Lung microvascular endothelial cell (primary cell): ENCODE results near the gene CENPU. TPM values are rescaled to one million over a fixed set of nuclear protein-coding genes. Genes with fewer than 3 reads are reported as not detected.

Source experiments
- DNase-seq, 2 donors: peaks; one replicate each; pipeline versions ENCODE4 v3.0.0 to v3.0.0-alpha.2; 2010; ENCODE audit warnings: low read depth in 2 of 2
- total RNA-seq: library from RNA; depleted of rRNA; stranded (reverse); fragments of >200 nt; gene quantifications from 2 replicates; pipeline ENCODE4 v1.2.1, GENCODE V29; 2014

Gene CENPU
- total RNA-seq, 1 donor from 2014 or later: 2.4 TPM

GRCh38 chr4:184706453-184706852 lies 27.4 kb downstream of the CENPU start:
- DNase-seq: no peak

- no peak for DNase-seq
Observed at GRCh38 chr4:184705692-184706091, 28.2 kb downstream of the CENPU start.

- DNase-seq: no peak
Observed at GRCh38 chr4:184702114-184702513, 31.8 kb downstream of the CENPU start.

GRCh38 chr4:184699941-184700340 lies 34.0 kb downstream of the CENPU start:
- DNase-seq: no peak

- DNase-seq: no peak
Observed at GRCh38 chr4:184697956-184698355, 35.9 kb downstream of the CENPU start.

GRCh38 chr4:184695178-184695896 lies 38.6 kb downstream of the CENPU start:
- no peak for DNase-seq

- no peak for DNase-seq
Observed at GRCh38 chr4:184694412-184694956, 39.4 kb downstream of the CENPU start.

- no peak for DNase-seq
Observed at GRCh38 chr4:184693056-184693455, 40.8 kb downstream of the CENPU start.

- no peak for DNase-seq
Observed at GRCh38 chr4:184689681-184690080, 44.2 kb downstream of the CENPU start.

GRCh38 chr4:184688447-184688846 lies 45.4 kb downstream of the CENPU start:
- peak; percentile 71 to 97 for DNase-seq

- no peak for DNase-seq
Observed at GRCh38 chr4:184688005-184688404, 45.9 kb downstream of the CENPU start.

GRCh38 chr4:184684491-184685189 lies 49.3 kb downstream of the CENPU start:
- DNase-seq: no peak

GRCh38 chr4:184681916-184682315 lies 52.0 kb downstream of the CENPU start:
- DNase-seq: no peak

GRCh38 chr4:184680698-184681097 lies 53.2 kb downstream of the CENPU start:
- peak in 1 of 2 donors; percentile 14 for DNase-seq

- DNase-seq: no peak
Observed at GRCh38 chr4:184675821-184676492, 57.9 kb downstream of the CENPU start.

GRCh38 chr4:184675018-184675417 lies 58.9 kb downstream of the CENPU start:
- DNase-seq: no peak

- no peak for DNase-seq
Observed at GRCh38 chr4:184674011-184674410, 59.9 kb downstream of the CENPU start.

GRCh38 chr4:184672741-184673140 lies 61.2 kb downstream of the CENPU start:
- no peak for DNase-seq

- DNase-seq: no peak
Observed at GRCh38 chr4:184671101-184671500, 62.8 kb downstream of the CENPU start.

- DNase-seq: no peak
Observed at GRCh38 chr4:184669251-184669650, 64.6 kb downstream of the CENPU start.

GRCh38 chr4:184668511-184669114 lies 65.3 kb downstream of the CENPU start:
- DNase-seq: peak in 1 of 2 donors; percentile 72

GRCh38 chr4:184668096-184668495 lies 65.8 kb downstream of the CENPU start:
- no peak for DNase-seq
